Measurements from ENCODE around the gene HOXA10.

Gene HOXA10

GRCh38 chr7:27203365-27203953 lies 29.3 kb upstream of the HOXA10 start:
- no peak for DNase-seq

GRCh38 chr7:27202862-27203134 lies 28.7 kb upstream of the HOXA10 start:
- no peak for DNase-seq

DNA sequence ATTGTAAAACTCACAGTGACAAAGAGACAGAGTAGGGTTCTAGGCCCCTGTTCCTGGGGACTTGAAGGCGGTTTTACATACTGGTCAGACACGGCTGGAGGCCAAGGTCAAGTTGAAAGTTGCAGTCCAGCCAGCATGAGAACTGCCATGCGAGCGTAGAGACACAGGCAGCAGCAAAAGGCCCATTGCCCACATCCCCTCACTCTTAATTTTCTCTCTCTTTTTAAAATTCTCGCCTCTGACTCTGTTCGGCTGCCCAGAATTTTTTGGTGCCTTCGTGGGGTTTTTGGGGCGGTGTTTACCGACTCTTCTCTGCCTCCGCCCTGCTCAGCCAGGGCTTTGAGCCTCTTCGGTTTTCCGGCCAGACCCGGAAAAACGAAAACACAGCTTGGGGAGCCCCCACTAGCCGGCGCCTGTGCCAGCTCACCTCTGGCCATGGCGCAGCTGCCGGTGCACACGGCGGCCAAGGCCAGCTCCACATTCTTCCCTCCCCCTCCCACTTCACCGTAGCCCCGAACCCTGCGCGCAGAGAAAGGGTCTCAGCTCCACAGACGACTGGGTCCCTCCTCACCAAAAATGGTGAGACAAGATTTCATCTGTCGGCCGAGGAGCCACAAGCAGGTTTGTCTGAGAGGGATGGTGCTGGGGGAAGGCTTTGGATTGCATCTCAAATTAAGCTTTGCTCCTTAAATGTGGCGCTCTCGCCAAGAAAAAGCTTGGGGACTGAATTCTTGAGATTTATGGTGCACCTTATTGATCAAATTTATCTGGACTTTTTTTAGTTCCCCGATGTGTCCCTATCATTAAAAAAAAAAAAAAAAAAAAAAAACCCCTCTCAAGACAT lies 28.1 kb upstream of the HOXA10 start:
- no peak for DNase-seq

DNA sequence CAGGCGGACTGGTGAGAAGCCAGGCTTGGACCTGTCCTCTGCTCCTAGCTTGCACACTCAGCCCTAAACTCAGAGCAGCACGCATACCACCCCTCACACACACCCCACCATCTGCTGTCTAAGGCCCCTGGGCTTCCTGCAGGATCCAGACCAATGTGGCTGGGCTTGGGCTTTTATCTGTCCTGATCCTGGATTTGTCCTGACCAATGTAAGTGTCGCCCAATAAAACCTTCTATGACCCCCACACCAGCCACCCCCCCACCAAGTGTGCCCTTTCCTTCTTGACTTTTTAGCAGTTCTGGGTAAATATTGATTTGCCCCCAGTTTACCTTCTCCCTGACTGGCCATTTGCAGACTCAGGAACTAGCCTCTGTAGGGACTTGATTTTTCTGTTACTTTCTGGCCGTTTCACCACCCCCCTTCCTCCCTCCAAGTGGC lies 27.5 kb upstream of the HOXA10 start:
- DNase-seq = no peak

- no peak for DNase-seq
Measured at GRCh38 chr7:27200761-27201579, 26.9 kb upstream of the HOXA10 start.

DNA sequence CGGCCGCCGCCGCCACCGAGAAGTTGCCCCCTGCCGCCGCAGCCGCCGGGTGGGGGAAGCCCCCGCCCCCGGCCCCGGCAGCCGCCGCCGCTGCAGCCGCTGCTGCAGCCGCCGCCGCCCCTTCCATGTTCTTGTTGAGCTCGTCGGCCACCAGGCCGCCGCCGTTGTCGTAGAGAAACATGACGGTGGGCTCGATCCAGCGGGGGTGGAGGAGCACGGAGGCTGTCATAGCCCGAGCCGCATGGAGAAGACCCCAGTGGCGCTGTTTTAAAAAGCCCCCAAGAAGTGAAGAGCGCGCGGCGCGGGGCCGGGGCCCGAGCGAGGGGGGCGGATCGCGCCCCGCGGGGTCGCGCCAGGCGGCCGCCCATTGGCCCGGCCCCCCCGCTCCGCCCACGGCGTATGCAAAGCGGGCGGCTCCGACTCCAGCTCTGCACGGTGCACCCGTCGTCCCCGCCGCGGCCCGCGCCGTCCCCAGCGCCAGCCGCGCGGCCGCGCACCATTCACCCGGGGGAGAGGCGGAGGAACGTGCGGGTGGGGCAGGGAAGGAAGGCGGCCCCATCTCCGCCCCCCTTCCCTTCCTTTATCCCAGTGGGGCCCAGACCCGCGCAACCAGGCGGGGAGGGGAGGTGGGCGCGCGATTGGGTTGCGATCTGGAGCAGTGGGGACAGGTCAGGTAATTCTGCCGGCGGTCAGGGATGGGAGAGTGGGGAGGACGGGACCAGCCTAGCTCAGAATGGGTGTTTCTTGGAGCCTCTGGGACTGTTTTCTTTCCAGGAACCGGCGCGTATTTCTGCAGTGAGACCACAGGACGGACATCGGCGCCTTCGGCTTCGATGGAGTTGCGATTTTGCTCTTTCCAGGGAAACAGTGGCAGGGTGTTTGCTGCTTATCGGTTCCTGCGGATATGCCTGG lies 26.0 kb upstream of the HOXA10 start, which contains the start of gene HOXA13:
Gene HOXA13 (minus strand): TSS at position 243 of the 912 bp plus-strand sequence. CDS start 14 bp downstream, at position 229.
- DNase-seq = peak; percentile 76

GRCh38 chr7:27198871-27199801 lies 25.0 kb upstream of the HOXA10 start:
- DNase-seq = peak; percentile 45

DNA sequence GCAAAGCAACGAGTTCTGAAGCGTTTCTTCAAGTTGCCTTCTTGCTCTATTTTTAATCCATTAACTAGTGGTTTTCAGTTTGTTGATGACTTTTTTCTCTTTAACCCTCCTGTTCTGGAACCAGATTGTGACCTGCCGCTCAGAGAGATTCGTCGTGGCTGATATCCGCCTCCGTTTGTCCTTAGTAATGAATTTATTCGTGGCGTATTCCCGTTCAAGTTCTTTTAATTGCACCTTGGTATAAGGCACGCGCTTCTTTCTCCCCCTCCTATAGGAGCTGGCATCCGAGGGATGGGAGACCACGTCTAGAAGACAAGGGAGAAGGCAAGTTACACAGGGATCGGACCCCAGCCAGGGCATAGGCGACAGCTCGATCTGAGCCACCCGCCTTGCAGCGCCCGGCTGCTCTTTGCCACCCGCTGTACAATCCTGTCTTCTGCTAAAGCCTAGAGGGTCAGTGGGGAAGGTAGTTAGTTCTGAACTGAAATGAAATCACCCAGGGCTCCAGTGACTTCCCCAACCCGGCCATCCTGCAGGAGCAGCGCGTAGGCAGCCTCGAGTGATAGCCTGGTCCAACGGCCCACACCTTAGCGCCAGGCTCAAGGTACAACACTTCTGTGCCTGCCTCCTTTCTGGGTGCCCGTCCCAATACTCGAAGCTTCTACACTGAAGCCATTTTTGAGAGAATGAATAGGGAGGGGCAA lies 24.2 kb upstream of the HOXA10 start:
- no peak for DNase-seq

DNA sequence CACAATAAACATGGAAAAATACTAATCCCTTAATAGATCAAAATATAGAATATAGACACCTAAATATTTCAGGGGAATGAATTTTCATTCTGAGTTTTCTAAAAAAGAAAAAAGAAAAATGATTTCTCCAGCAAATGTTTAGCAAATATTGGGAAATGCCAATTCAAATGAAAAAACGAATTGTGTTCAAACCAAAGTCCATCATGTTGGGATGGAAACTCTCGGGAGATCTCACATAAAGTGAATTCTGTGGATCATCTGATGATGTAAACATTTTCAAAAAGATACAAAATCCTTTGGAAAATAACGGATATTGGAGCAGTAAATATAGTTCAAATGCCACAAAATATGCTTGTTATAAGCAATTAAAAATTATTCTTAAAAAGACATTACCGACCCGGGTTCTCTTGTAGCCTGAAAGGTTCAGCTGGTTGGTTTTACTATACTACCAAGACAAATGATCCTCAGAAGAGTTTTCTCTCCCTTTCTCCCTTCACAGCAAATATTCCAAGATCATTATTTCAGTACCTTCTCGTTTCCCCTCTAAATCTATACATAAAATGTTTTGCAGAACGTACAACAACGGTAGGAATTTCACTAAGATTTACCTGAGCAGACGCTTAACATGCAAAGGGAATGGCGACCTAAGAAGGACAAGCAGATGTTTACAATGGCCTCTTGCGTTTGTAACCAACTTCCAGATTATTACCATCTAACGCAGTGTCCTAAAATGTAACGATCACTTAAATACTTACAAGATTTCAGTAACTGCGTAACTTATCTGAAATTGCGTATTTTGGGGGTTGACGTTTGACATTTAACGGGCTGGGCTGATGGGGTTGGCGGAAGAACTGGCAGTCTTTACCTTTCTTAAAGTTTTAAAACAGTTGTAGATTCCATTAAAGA lies 23.3 kb upstream of the HOXA10 start:
- no peak for DNase-seq

- DNase-seq = peak; percentile 76
Measured at GRCh38 chr7:27196287-27196767, 22.2 kb upstream of the HOXA10 start.

- DNase-seq = no peak
Measured at GRCh38 chr7:27194686-27195379, 20.7 kb upstream of the HOXA10 start.

- DNase-seq = no peak
Measured at GRCh38 chr7:27194002-27194352, 19.9 kb upstream of the HOXA10 start.

GRCh38 chr7:27193335-27194001 lies 19.3 kb upstream of the HOXA10 start:
- no peak for DNase-seq

DNA sequence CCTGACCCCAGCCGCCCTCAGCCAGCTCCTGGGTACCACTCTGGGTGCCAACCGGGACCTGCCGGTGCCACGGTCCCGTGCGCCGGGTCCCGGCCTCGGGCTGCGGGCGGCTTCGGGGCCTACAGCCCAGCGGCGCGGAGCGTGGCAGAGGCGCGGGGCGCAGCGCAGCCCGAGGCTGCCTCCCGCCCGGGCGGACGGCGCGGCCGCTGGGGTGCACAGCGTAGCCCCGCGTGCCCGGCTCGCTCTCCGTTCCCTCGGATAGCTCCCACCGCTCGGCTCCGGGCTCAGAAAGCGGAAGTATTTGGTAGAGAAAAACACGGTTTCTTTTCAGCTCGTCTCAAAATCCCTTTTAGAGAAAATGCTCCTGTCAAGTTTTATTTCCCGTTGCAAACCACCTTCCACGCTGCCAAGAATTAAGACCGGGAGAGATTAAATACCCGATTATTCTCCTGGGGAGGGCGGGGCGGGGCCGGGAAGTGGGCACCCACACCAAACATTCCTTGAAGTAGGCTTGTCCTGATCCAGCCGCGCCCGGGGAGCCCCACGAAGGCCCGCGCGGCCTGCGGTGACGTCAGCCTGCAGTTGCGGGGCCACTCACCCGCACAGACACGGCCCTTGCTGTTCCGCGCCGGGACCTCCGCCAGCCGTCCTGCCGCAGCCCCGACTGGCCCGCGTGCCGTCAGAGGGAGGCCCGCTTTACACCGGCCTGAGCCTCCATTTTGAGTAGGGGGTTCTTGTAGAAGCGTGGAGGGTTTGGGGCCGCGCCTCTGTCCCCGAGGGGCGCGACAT lies 18.6 kb upstream of the HOXA10 start:
- DNase-seq = no peak

- DNase-seq = no peak
Measured at GRCh38 chr7:27191833-27192545, 17.9 kb upstream of the HOXA10 start.

DNA sequence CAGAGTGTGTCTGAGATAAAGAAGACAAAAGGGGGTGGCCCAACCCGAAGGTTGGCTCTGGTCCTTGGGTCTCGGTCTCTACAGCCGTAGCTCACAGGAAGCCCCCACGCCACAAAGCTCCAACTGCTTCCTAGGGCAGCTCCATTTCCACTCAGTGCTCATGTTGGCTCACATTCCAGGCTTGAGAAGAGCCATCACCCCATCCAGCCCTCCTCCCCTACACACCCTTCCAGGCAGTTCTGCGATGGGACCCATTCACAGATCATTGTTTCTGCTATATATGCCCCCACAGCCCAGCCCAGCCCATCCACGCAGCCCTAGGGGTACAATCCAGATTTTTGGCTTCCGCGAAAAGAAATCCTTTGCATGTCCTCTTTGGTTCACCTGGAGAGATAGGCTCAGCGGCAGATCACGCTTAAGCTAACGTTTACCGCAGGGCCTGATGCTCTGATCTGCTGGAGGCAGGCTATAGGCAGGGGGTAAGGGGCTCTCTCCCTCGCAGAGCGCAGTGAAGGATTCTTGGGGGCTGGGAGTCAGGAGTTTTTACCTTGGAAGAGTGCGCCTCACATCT lies 17.1 kb upstream of the HOXA10 start:
- DNase-seq = no peak
